ENCODE data around the gene NFAT5. TPM values are rescaled to one million over a fixed set of nuclear protein-coding genes. Genes with fewer than 3 reads are reported as not detected.

Gene NFAT5
- total and polyA plus RNA-seq, 12 donors = 1.9 to 79.4 (median 50.7) TPM

DNA sequence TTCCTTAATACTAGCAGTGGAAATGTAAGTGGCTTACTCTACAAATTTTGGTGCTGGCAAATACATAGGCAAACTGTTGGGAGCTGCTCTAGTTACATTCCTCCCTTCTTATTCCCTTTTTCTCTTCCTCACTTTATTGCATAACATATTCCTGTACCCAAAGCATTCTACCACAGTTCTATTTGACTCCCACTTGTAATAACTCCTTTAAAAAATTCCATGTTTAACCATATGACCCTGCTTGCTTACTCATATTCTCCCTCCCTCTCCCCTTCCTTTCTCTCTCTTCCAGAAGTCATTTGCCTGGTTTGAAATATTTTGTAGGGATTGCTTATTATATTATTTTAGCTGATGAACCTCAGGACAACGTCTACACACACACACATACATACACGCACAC, 137.9 kb downstream of the NFAT5 start:
- Histone ChIP-seq H3K4me1 (replicated peaks in 1 of 2) (peaks cover 0 to 12% of the 10 kb centered on the region in 2 donors), H3K9me3 (replicated peaks in 1 of 3) (no peaks in the 10 kb centered on the region), H3K27ac (peak overlapping the region in 2 of 5 donors; percentile 11 to 27), H3K4me3 (no peak overlapping the region), H3K27me3 (no peaks in the 10 kb centered on the region), H3K36me3 (replicated peaks in 1 of 2) (peaks cover 0 to 8% of the 10 kb centered on the region in 2 donors)
- WGBS, 4 donors = 57 to 86% (median 79%) methylated on average over 2 of the region's 2 CpGs
- no peak for TF ChIP-seq POLR2A (IDR thresholded peaks at IDR 0.05)
- no peak for TF ChIP-seq CTCF (IDR thresholded peaks at IDR 0.05)
- no peak for DNase-seq
- intact Hi-C loops (cut with DNase I) = no loop called here

DNA sequence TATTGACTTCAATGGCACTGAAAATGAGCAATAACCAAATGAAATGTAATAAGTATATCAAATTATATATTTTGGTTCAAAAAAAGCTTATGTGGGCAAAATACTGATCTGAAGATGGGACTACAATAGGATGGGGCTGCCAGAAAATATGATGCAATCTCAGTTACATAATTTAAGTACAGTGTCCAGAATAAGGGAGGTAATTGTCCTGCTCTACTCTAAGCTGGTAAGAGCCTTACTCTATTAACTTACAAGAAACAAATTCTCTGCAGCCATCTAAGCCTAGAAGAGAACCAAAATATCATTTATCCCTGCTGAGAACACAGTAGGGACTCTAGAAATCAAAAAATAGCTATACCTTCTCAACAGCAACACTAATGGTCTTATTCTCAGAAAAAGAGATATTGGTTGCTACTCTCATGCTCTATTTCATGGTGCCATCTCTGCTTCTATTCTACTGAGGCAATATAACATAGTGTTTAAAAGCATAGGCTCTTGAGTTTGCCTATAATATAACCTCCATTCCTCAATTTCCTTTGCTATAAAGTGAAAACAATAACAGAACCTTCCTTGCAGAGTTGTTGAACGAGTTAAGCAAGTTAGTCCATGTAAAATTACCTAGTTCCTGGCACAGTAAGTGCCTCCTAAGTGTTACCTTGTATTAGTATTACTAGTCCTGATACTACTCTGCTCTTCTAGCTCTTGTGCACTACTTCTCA, 140.6 kb downstream of the NFAT5 start:
- DNase-seq = no peak
- Histone ChIP-seq H3K27me3 (no peaks in the 10 kb centered on the region), H3K36me3 (replicated peaks in 1 of 2) (peaks cover 0 to 5% of the 10 kb centered on the region in 2 donors), H3K27ac (peak overlapping the region in 1 of 5 donors; percentile 36), H3K4me1 (replicated peaks in 1 of 2) (peaks cover 0 to 18% of the 10 kb centered on the region in 2 donors), H3K9me3 (replicated peaks in 1 of 3) (no peaks in the 10 kb centered on the region), H3K4me3 (no peak overlapping the region)
- intact Hi-C loops (cut with DNase I) = no loop called here
- TF ChIP-seq CTCF (IDR thresholded peaks at IDR 0.05) = no peak
- TF ChIP-seq POLR2A (IDR thresholded peaks at IDR 0.05) = no peak
- 81 to 96% (median 90%) methylated on average over 1 of the region's 1 CpG for WGBS, 4 donors

DNA sequence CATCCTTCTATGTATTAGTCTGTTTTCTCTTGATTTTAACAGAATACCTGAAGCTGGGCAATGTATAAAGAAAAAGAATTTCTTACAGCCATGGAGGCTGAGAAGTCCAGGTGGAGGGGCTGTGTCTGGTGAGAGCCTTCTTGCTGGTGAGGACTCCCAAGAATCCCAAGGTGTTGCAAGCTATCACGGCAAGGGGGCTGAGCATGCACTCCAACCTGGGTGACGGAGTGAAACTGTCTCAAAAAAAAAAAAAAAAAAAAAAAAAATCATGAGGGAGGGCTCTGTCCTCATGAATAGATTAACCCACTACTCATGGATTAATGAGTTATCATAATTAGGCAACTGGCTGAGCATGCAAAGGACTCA, 141.2 kb downstream of the NFAT5 start:
- Histone ChIP-seq H3K4me1 (replicated peaks in 1 of 2) (peaks cover 0 to 18% of the 10 kb centered on the region in 2 donors), H3K27ac (peak overlapping the region in 1 of 5 donors; percentile 36), H3K9me3 (replicated peaks in 1 of 3) (no peaks in the 10 kb centered on the region), H3K4me3 (no peak overlapping the region), H3K27me3 (no peaks in the 10 kb centered on the region), H3K36me3 (replicated peaks in 1 of 2) (peaks cover 0 to 11% of the 10 kb centered on the region in 2 donors)
- TF ChIP-seq CTCF (IDR thresholded peaks at IDR 0.05) (no peak), POLR2A (IDR thresholded peaks at IDR 0.05) (no peak)
- intact Hi-C loops (cut with DNase I) = no loop called here
- DNase-seq = peak in 1 of 7 donors; percentile 46
- WGBS, 4 donors = 90 to 93% (median 93%) methylated on average over 2 of the region's 2 CpGs

DNA sequence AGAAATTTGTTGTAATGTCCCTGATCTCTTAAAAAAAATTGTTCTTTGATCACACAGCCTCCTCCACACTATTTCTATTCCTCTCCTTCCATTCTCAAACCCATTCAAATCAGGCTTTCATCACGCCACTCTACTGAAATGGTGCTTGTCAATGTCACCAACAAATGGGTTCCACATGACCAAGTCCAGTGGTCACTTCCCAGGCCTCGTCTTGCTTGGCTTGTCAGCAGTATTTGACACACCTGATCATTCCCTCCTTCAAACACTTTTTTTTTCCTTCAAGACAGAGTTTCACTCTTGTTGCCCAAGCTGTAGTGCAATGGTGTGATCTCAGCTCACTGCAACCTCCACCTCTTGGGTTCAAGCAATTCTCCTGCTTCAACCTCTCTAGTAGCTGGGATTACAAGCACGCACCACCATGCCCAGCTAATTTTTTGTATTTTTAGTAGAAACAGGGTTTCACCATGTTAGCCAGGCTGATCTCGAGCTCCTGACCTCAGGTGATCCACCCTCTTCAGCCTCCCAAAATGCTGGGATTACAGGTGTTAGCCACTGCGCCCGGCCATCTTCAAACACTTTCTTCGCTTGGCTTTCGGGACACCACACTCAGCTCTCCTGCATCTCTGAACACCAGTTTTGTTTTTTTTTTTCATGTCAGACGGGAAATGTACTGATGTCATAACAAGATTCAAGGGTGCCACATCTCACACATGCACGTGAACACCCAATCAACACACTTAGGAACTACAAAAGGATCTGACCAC, 142.3 kb downstream of the NFAT5 start:
- intact Hi-C loops (cut with DNase I) = no loop called here
- WGBS, 4 donors = 84 to 90% (median 86%) methylated on average over 10 of the region's 10 CpGs
- peaks cover 0 to 22% of the 10 kb centered on the region in 2 donors for H3K36me3 ChIP-seq (replicated peaks in 1 of 2)
- DNase-seq = peak in 1 of 7 donors; percentile 49
- no peaks in the 10 kb centered on the region for H3K9me3 ChIP-seq (replicated peaks in 1 of 3)
- H3K4me1 ChIP-seq (replicated peaks in 1 of 2) = peaks cover 0 to 15% of the 10 kb centered on the region in 2 donors
- no peak for TF ChIP-seq CTCF (IDR thresholded peaks at IDR 0.05)
- TF ChIP-seq POLR2A (IDR thresholded peaks at IDR 0.05) = no peak
- H3K4me3 ChIP-seq = no peak overlapping the region
- no peak overlapping the region for H3K27ac ChIP-seq
- no peaks in the 10 kb centered on the region for H3K27me3 ChIP-seq
